K562 (cell line): ENCODE results near the gene GOLIM4. TPM values are rescaled to one million over a fixed set of nuclear protein-coding genes. Genes with fewer than 3 reads are reported as not detected.

Experiments used
- ATAC-seq: fragments of 200-7000 bp; cut with Tn5 transposase; 3 replicates; pipeline ENCODE4 v1.9.1; 2020; ENCODE audit warnings: moderate library complexity
- BruUV-seq: library from RNA; stranded (reverse); fragments of 400-500 nt; replicated peaks from 2 replicates; lab custom pipeline; 2021; lab: Mats Ljungman, UMichigan
- CTCF ChIA-PET: fragments of 300-600 bp; formaldehyde crosslinking; extraction: SDS; loops from one replicate; lab custom pipeline; 2021; ENCODE audit warnings: low intra/inter-chr PET ratio; lab: Yijun Ruan, JAX
- POLR2A ChIA-PET: fragments of 300-600, 350-650 bp; sonication (Branson Sonifier 250); formaldehyde crosslinking; extraction: SDS; loops from one replicate; lab custom pipeline; 2021; ENCODE audit warnings: antibody characterized with exemption, inconsistent platforms; lab: Yijun Ruan, JAX
- DNase-seq, 4 experiments: peaks; one replicate each; pipeline versions ENCODE4 v3.0.0 to v3.0.0-alpha.2; 2011 to 2018; ENCODE audit warnings: low spot score in 3 of 4, mixed read lengths in 3 of 4; ENCODE audit errors: extremely low read depth in 1 of 4
- FAIRE-seq: peaks from 2 replicates; lab custom pipeline; 2011; peaks lifted over from hg19 to GRCh38; lab: Jason Lieb, UNC
- H2AFZ ChIP-seq: 2 replicates; pipeline ENCODE4 v1.6.0; 2011; ENCODE audit warnings: low read depth, low read length, control low read depth, inconsistent platforms
- H3K27ac ChIP-seq: fragments of 200-600 bp; 3 replicates; pipeline ENCODE4 v1.8.0; 2011; ENCODE audit warnings: low read depth, mild to moderate bottlenecking, control low read depth, inconsistent platforms, low read length, moderate library complexity, mixed read lengths; ENCODE audit errors: extremely low read depth
- H3K27me3 ChIP-seq, 2 experiments: fragments of 300-600 bp in 1 of 2; 2 replicates in 1 of 2; 3 replicates in 1 of 2; pipeline versions ENCODE4 v1.6.0 to v1.8.0; 2011; ENCODE audit warnings: inconsistent platforms in 2 of 2, low read length in 2 of 2, mild to moderate bottlenecking in 1 of 2, mixed read lengths in 1 of 2, moderate library complexity in 1 of 2; ENCODE audit not compliant: control insufficient read depth in 2 of 2, insufficient read depth in 2 of 2
- H3K36me3 ChIP-seq: fragments of 300-600 bp; 3 replicates; pipeline ENCODE4 v1.8.0; 2011; ENCODE audit warnings: mild to moderate bottlenecking, low read length, inconsistent platforms; ENCODE audit not compliant: control insufficient read depth, insufficient read depth
- H3K4me1 ChIP-seq, 2 experiments: fragments of 200-600 bp in 1 of 2; replicated peaks in 1 of 2; 2 replicates in 1 of 2; 3 replicates in 1 of 2; pipeline versions ENCODE4 v1.5.1 to v1.8.0; 2011; ENCODE audit warnings: inconsistent platforms in 2 of 2, low read length in 2 of 2, mild to moderate bottlenecking in 1 of 2, mixed read lengths in 1 of 2, moderate library complexity in 1 of 2; ENCODE audit not compliant: control insufficient read depth in 2 of 2, insufficient read depth in 2 of 2
- H3K4me2 ChIP-seq: 2 replicates; pipeline ENCODE4 v1.6.1; 2011; ENCODE audit warnings: low read length, control low read depth, inconsistent platforms, mixed read lengths; ENCODE audit not compliant: insufficient read depth
- H3K4me3 ChIP-seq: fragments of 200-600 bp; sonication (generic), shearing (Covaris generic); 2 replicates; pipeline ENCODE4 v1.5.1; 2016; ENCODE audit warnings: control low read depth, inconsistent platforms
- H3K79me2 ChIP-seq: fragments of 200-600 bp; 3 replicates; pipeline ENCODE4 v1.8.0; 2011; ENCODE audit warnings: low read length, inconsistent platforms; ENCODE audit not compliant: control insufficient read depth, insufficient read depth
- H3K9ac ChIP-seq, 2 experiments: 2 replicates each; pipeline versions ENCODE4 v1.6.0 to v1.6.1; 2011; ENCODE audit warnings: low read depth in 2 of 2, low read length in 2 of 2, control low read depth in 1 of 2, inconsistent platforms in 1 of 2, mild to moderate bottlenecking in 1 of 2, mixed read lengths in 1 of 2; ENCODE audit not compliant: insufficient read depth in 1 of 2
- H3K9me1 ChIP-seq: one replicate; pipeline ENCODE4 v1.6.0; 2011; ENCODE audit warnings: inconsistent platforms, mild to moderate bottlenecking, low read length, moderate library complexity; ENCODE audit not compliant: control insufficient read depth, insufficient read depth
- H3K9me3 ChIP-seq: replicated peaks from 2 replicates; pipeline ENCODE4 v1.5.1; 2011; ENCODE audit warnings: low read depth, low read length, inconsistent platforms; ENCODE audit not compliant: control insufficient read depth, insufficient read depth
- H4K20me1 ChIP-seq: replicated peaks from 2 replicates; pipeline ENCODE4 v1.6.1; 2011; ENCODE audit warnings: low read length, inconsistent platforms, mixed read lengths; ENCODE audit not compliant: control insufficient read depth, insufficient read depth
- CC2D1A ChIP-seq: fragments of 450-650 bp; IDR thresholded peaks from 2 replicates; pipeline ENCODE4 v1.6.1; 2017; ENCODE audit warnings: mild to moderate bottlenecking
- CREBBP ChIP-seq: IDR thresholded peaks from one replicate; pipeline ENCODE4 v1.6.1; 2012; ENCODE audit warnings: low read depth, mild to moderate bottlenecking, control low read depth, inconsistent platforms, low read length
- FOXJ2 ChIP-seq: fragments of 200-800 bp; sonication (Bioruptor generic); IDR thresholded peaks from 2 replicates; pipeline ENCODE4 v1.6.1; 2016; ENCODE audit warnings: missing genetic modification characterization, missing compliant biosample characterization
- GTF2F1 ChIP-seq: IDR thresholded peaks from 2 replicates; pipeline ENCODE4 v1.6.1; 2011; ENCODE audit warnings: low read depth, low read length, improper control_type of control experiment
- HNRNPUL1 ChIP-seq: fragments of 200-400 bp; formaldehyde crosslinking; IDR thresholded peaks from 2 replicates; pipeline ENCODE4 v1.6.1; 2017; ENCODE audit warnings: low read length
- KLF1 ChIP-seq: fragments of 450-650 bp; IDR thresholded peaks from 2 replicates; pipeline ENCODE4 v1.6.1; 2016; ENCODE audit warnings: missing genetic modification characterization, missing compliant biosample characterization
- KLF16 ChIP-seq: IDR thresholded peaks from 2 replicates; pipeline ENCODE4 v1.6.1; 2016; ENCODE audit warnings: antibody characterized with exemption
- L3MBTL2 ChIP-seq: fragments of 450-650 bp; IDR thresholded peaks from 2 replicates; pipeline ENCODE4 v1.6.1; 2016; ENCODE audit warnings: mild to moderate bottlenecking, moderate library complexity
- NFYB ChIP-seq: IDR thresholded peaks from 2 replicates; pipeline ENCODE4 v1.6.1; 2011; ENCODE audit warnings: mild to moderate bottlenecking, moderate library complexity; ENCODE audit not compliant: insufficient read length; ENCODE audit errors: extremely low read depth
- RBM22 ChIP-seq: fragments of 200-400 bp; formaldehyde crosslinking; IDR thresholded peaks from 2 replicates; pipeline ENCODE4 v1.6.1; 2018; ENCODE audit warnings: low read length, low read depth; ENCODE audit not compliant: poor library complexity, severe bottlenecking
- SNRNP70 ChIP-seq: fragments of 200-400 bp; formaldehyde crosslinking; optimal IDR thresholded peaks from 2 replicates; pipeline ENCODE3; 2017; ENCODE audit warnings: low read depth, low read length
- SREBF2 ChIP-seq: sonication (generic); formaldehyde crosslinking; IDR thresholded peaks from 2 replicates; pipeline ENCODE4 v1.4.0; 2020; ENCODE audit warnings: mild to moderate bottlenecking, missing genetic modification reagents
- SRF ChIP-seq, 2 experiments: fragments of 250-450, 450-650 bp in 1 of 2; sonication (Bioruptor Pico) in 1 of 2; sonication (generic) in 1 of 2; formaldehyde crosslinking; IDR thresholded peaks; 2 replicates each; pipeline versions ENCODE4 v1.5.0 to v1.5.1; 2020 to 2022; ENCODE audit warnings: mild to moderate bottlenecking in 1 of 2, missing genetic modification reagents in 1 of 2
- TAF15 ChIP-seq: fragments of 200-400 bp; formaldehyde crosslinking; IDR thresholded peaks from 2 replicates; pipeline ENCODE4 v1.6.1; 2017; ENCODE audit warnings: mild to moderate bottlenecking, low read depth, low read length, moderate library complexity
- TOE1 ChIP-seq, 2 experiments: fragments of 450-650 bp in 1 of 2; sonication (generic) in 1 of 2; formaldehyde crosslinking in 1 of 2; IDR thresholded peaks; 2 replicates each; pipeline versions ENCODE4 v1.7.1 to v1.8.0; 2016 to 2022; ENCODE audit warnings: borderline replicate concordance in 2 of 2, mild to moderate bottlenecking in 2 of 2, antibody characterized with exemption in 1 of 2, inconsistent platforms in 1 of 2, low read depth in 1 of 2, missing genetic modification reagents in 1 of 2, moderate library complexity in 1 of 2
- TRIM24 ChIP-seq, 2 experiments: fragments of 450-650 bp; IDR thresholded peaks; 2 replicates each; pipeline ENCODE4 v1.6.1; 2016
- ZNF134 ChIP-seq: fragments of 250-450 bp; sonication (Bioruptor Pico); conservative IDR thresholded peaks from 2 replicates; pipeline ENCODE4 v1.4.0; 2020
- ZNF184 ChIP-seq: sonication (generic); formaldehyde crosslinking; IDR thresholded peaks from 2 replicates; pipeline ENCODE4 v1.5.0; 2020; ENCODE audit warnings: missing genetic modification reagents
- ZNF3 ChIP-seq: fragments of 250-450 bp; sonication (Bioruptor Pico); IDR thresholded peaks from 2 replicates; pipeline ENCODE4 v1.5.0; 2021; ENCODE audit warnings: mild to moderate bottlenecking, moderate library complexity
- ZNF347 ChIP-seq: fragments of 450-650 bp; formaldehyde crosslinking; IDR thresholded peaks from 2 replicates; pipeline ENCODE4 v1.4.0; 2020; ENCODE audit warnings: low read depth, mild to moderate bottlenecking, moderate library complexity
- in situ Hi-C: fragments of 300-500 bp; cut with MboI; formaldehyde crosslinking; loops from 4 replicates; pipeline ENCODE4 v1.15.0; 2018; ENCODE audit warnings: inconsistent platforms, mixed read lengths
- intact Hi-C: fragments of 100-400 bp; cut with micrococcal nuclease; formaldehyde crosslinking; loops from 2 replicates; pipeline ENCODE4 v1.14.2; 2022
- polyA plus RNA-seq, 8 experiments: library from polyadenylated mRNA; depleted of rRNA in 4 of 8; stranded (reverse) in 5 of 8; unstranded in 3 of 8; fragments of >200 nt; fragmentation: Nextera tagmentation in 2 of 8; fragmentation: Illumina TruSeq in 1 of 8; extraction: Ambion mirVana in 2 of 8; extraction: Trizol in 1 of 8; gene quantifications; 2 replicates each; pipeline versions ENCODE4 v1.2.1 to v1.2.3, GENCODE V29; 2011 to 2014; ENCODE audit warnings: inconsistent platforms in 1 of 8, missing spikeins in 1 of 8
- total RNA-seq, 7 experiments: library from RNA; depleted of rRNA in 6 of 7; stranded (reverse); fragments of >200 nt in 6 of 7; fragmentation: Illumina TruSeq in 2 of 7; extraction: Trizol in 2 of 7; gene quantifications; 2 replicates each; pipeline versions ENCODE4 v1.2.1 to v1.2.3, GENCODE V29; 2011 to 2021; ENCODE audit warnings: low replicate concordance in 1 of 7
- TF ChIP-seq, protein P1 (sequence below), 2 experiments: IDR thresholded peaks in 1 of 2; conservative IDR thresholded peaks in 1 of 2; 2 replicates each; pipeline ENCODE4 v1.6.1; 2016; ENCODE audit warnings: low read depth in 2 of 2, mild to moderate bottlenecking in 1 of 2, missing compliant biosample characterization in 1 of 2, missing genetic modification characterization in 1 of 2, moderate library complexity in 1 of 2
- TF ChIP-seq, protein P2 (sequence below): fragments of 450-650 bp; IDR thresholded peaks from 2 replicates; pipeline ENCODE4 v1.6.1; 2016

GOLIM4 gene
- total and polyA plus RNA-seq, 9 of the 15 experiments (the other 6 are each of a cell fraction or from before 2014, with no cell fraction given): 9.3 to 39.4 (median 31.0) TPM

DNA sequence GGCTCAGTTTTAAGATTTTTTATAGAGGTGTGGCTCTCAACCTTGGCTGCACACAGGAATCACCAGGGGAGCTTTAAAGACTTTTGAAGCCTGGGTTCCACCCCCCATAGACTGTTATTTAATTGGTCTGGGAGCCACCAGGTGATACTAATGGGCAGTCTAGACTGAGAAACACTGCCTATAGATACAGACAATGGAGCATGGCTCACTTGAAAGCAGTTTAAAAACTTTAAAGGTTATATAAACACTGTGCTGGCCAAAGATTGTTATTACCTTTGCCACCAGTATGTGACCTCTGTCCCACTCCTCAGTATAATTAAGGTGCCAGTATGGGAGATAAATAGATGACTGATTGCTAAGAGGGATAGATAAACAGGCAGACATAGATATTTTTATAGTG is 3.8 kb downstream of the GOLIM4 start:
- peaks cover 85% of the 10 kb centered on the region for H3K79me2 ChIP-seq
- in situ Hi-C loops: no loop called here
- H3K4me1 ChIP-seq: peaks cover 13 to 56% of the 10 kb centered on the region in 2 experiments
- no peak overlapping the region for H2AFZ ChIP-seq
- DNase-seq: no peak
- peak overlapping the region; percentile 98 for H3K4me2 ChIP-seq
- ChIA-PET POLR2A (interaction anchor here (0.7 kb wide), 1 partner anchor 36 kb away, joined by 3 read pairs; no protein-coding TSS in a partner anchor), CTCF (no interaction called here)
- no peak overlapping the region for H3K27ac ChIP-seq
- H3K9ac ChIP-seq: no peak overlapping the region
- no peaks in the 10 kb centered on the region for H3K36me3 ChIP-seq
- no peak overlapping the region; the same call in 1 of the 2 replicates for H3K4me3 ChIP-seq
- no TSS peak for BruUV-seq
- no peak for FAIRE-seq
- H4K20me1 ChIP-seq: peaks cover 9% of the 10 kb centered on the region
- no peaks in the 10 kb centered on the region for H3K27me3 ChIP-seq
- intact Hi-C loops: no loop called here
- no peak for ATAC-seq
- no peaks in the 10 kb centered on the region for H3K9me1 ChIP-seq
- no peaks in the 10 kb centered on the region for H3K9me3 ChIP-seq
- TF ChIP-seq SNRNP70 (no peak), CC2D1A (no peak), ZNF184 (CRISPR knock-in tag) (no peak), ZNF134 (no peak), KLF1 (no peak), FOXJ2 (tag) (no peak), KLF16 (no peak), L3MBTL2 (no peak), RBM22 (no peak), SRF (CRISPR knock-in tag; IDR thresholded peaks at IDR 0.05) (no peak), SREBF2 (no peak), TRIM24 (IDR thresholded peaks at IDR 0.05) (no peak), ZNF347 (CRISPR knock-in tag) (no peak), GTF2F1 (no peak), ZNF3 (CRISPR knock-in tag) (no peak), HNRNPUL1 (no peak), CREBBP (no peak), TOE1 (IDR thresholded peaks at IDR 0.05; ENCODE audit: borderline replicate concordance) (no peak), TOE1 (CRISPR knock-in tag; IDR thresholded peaks at IDR 0.05; ENCODE audit: borderline replicate concordance, low read depth) (no peak), TAF15 (no peak), NFYB (peak; percentile 8)
- TF ChIP-seq, protein P1, sequence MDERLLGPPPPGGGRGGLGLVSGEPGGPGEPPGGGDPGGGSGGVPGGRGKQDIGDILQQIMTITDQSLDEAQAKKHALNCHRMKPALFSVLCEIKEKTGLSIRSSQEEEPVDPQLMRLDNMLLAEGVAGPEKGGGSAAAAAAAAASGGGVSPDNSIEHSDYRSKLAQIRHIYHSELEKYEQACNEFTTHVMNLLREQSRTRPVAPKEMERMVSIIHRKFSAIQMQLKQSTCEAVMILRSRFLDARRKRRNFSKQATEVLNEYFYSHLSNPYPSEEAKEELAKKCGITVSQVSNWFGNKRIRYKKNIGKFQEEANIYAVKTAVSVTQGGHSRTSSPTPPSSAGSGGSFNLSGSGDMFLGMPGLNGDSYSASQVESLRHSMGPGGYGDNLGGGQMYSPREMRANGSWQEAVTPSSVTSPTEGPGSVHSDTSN (CRISPR knock-in tag; IDR thresholded peaks at IDR 0.05; ENCODE audit: low read depth): no peak
- TF ChIP-seq, protein P1 (tag; conservative IDR thresholded peaks at IDR 0.05; ENCODE audit: low read depth): 0 out of 2 replicates have a peak, but pooled peaks have one; percentile 18
- TF ChIP-seq, protein P2, sequence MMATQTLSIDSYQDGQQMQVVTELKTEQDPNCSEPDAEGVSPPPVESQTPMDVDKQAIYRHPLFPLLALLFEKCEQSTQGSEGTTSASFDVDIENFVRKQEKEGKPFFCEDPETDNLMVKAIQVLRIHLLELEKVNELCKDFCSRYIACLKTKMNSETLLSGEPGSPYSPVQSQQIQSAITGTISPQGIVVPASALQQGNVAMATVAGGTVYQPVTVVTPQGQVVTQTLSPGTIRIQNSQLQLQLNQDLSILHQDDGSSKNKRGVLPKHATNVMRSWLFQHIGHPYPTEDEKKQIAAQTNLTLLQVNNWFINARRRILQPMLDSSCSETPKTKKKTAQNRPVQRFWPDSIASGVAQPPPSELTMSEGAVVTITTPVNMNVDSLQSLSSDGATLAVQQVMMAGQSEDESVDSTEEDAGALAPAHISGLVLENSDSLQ: no peak
